RWPE2 (cell line): ENCODE results near the gene IMMP1L.

Experiments used
- ATAC-seq: fragments of 200-7000 bp; cut with Tn5 transposase; 3 replicates; pipeline ENCODE4 v1.9.1; 2021; ENCODE audit warnings: low read depth
- DNase-seq: peaks from one replicate; pipeline ENCODE4 v3.0.0-alpha.2; 2020; ENCODE audit warnings: low spot score
- H3K27ac ChIP-seq: fragments of 450-650 bp; 2 replicates; pipeline ENCODE4 v1.5.1; 2017; ENCODE audit warnings: mild to moderate bottlenecking; ENCODE audit not compliant: poor library complexity, severe bottlenecking
- H3K27me3 ChIP-seq: fragments of 250-450 bp; sonication (Bioruptor Pico); 2 replicates; pipeline ENCODE4 v1.5.1; 2021; ENCODE audit warnings: mild to moderate bottlenecking, moderate library complexity; ENCODE audit not compliant: insufficient read depth, poor library complexity, severe bottlenecking
- H3K36me3 ChIP-seq: fragments of 250-450 bp; sonication (Bioruptor Pico); 2 replicates; pipeline ENCODE4 v1.5.1; 2020; ENCODE audit warnings: low read depth, mild to moderate bottlenecking, moderate library complexity
- H3K4me1 ChIP-seq: fragments of 250-450 bp; sonication (Bioruptor Pico); 2 replicates; pipeline ENCODE4 v1.5.1; 2021; ENCODE audit warnings: mild to moderate bottlenecking, moderate library complexity; ENCODE audit not compliant: insufficient read depth, poor library complexity, severe bottlenecking
- H3K4me3 ChIP-seq: fragments of 250-450 bp; sonication (Bioruptor Pico); 2 replicates; pipeline ENCODE4 v1.5.1; 2021; ENCODE audit warnings: mild to moderate bottlenecking, moderate library complexity; ENCODE audit not compliant: severe bottlenecking
- H3K9me3 ChIP-seq: fragments of 250-450 bp; sonication (Bioruptor Pico); 2 replicates; pipeline ENCODE4 v1.5.1; 2021; ENCODE audit warnings: mild to moderate bottlenecking, moderate library complexity; ENCODE audit not compliant: severe bottlenecking
- CTCF ChIP-seq: fragments of 450-650 bp; IDR thresholded peaks from one replicate; pipeline ENCODE4 v1.5.1; 2017; ENCODE audit warnings: mild to moderate bottlenecking, moderate library complexity; ENCODE audit not compliant: poor library complexity, severe bottlenecking

IMMP1L gene

GRCh38 chr11:31478223-31478590, 31.2 kb downstream of the IMMP1L start:
- no peak for DNase-seq
- H3K4me3 ChIP-seq, result no peak overlapping the region
- H3K27ac ChIP-seq, result no peak overlapping the region
- no peaks in the 10 kb centered on the region for H3K27me3 ChIP-seq
- peaks cover 10% of the 10 kb centered on the region; the same call in 1 of the 2 replicates for H3K36me3 ChIP-seq
- H3K9me3 ChIP-seq, result no peaks in the 10 kb centered on the region
- ATAC-seq, result no peak
- no peaks in the 10 kb centered on the region for H3K4me1 ChIP-seq
- no peak for TF ChIP-seq CTCF

- Histone ChIP-seq H3K36me3 (peaks cover 10% of the 10 kb centered on the region; the same call in 1 of the 2 replicates), H3K27ac (no peak overlapping the region), H3K9me3 (no peaks in the 10 kb centered on the region), H3K27me3 (no peaks in the 10 kb centered on the region), H3K4me1 (no peaks in the 10 kb centered on the region), H3K4me3 (no peak overlapping the region)
- ATAC-seq, result no peak
- no peak for TF ChIP-seq CTCF
- no peak for DNase-seq
Measured at GRCh38 chr11:31477528-31478222, 31.7 kb downstream of the IMMP1L start.

- Histone ChIP-seq H3K36me3 (peaks cover 5% of the 10 kb centered on the region; the same call in 1 of the 2 replicates), H3K27ac (no peak overlapping the region), H3K4me3 (no peak overlapping the region), H3K27me3 (no peaks in the 10 kb centered on the region), H3K4me1 (no peaks in the 10 kb centered on the region), H3K9me3 (no peaks in the 10 kb centered on the region)
- ATAC-seq, result no peak
- no peak for TF ChIP-seq CTCF
- DNase-seq, result no peak
Measured at GRCh38 chr11:31474083-31474482, 35.3 kb downstream of the IMMP1L start.

GRCh38 chr11:31464436-31464835, 45.0 kb downstream of the IMMP1L start:
- ATAC-seq (no peak), DNase-seq (no peak)
- TF ChIP-seq CTCF, result no peak
- Histone ChIP-seq H3K4me1 (no peaks in the 10 kb centered on the region), H3K4me3 (no peak overlapping the region), H3K27me3 (no peaks in the 10 kb centered on the region), H3K36me3 (peaks cover 9% of the 10 kb centered on the region), H3K27ac (no peak overlapping the region), H3K9me3 (peaks cover 5% of the 10 kb centered on the region)

GRCh38 chr11:31455177-31455576, 54.2 kb downstream of the IMMP1L start:
- DNase-seq, result no peak
- Histone ChIP-seq H3K4me1 (no peaks in the 10 kb centered on the region), H3K27me3 (no peaks in the 10 kb centered on the region), H3K36me3 (no peaks in the 10 kb centered on the region; the same call in 1 of the 2 replicates), H3K9me3 (no peaks in the 10 kb centered on the region), H3K27ac (no peak overlapping the region), H3K4me3 (no peak overlapping the region)
- ATAC-seq, result no peak
- TF ChIP-seq CTCF, result no peak
